Fibroblast of pulmonary artery (primary cell): ENCODE data around the gene TSC22D3.
"Not testable (repeated sequence)": the region's sequence is repeated elsewhere in the genome, so short reads cannot be mapped to it uniquely, and the experiment has no call there.

Source experiments
- DNase-seq: peaks from one replicate; pipeline ENCODE4 v3.0.0-alpha.2; 2010; ENCODE audit warnings: low read depth
- H3K4me3 ChIP-seq: replicated peaks from 2 replicates; pipeline ENCODE4 v1.5.1; 2011; ENCODE audit warnings: low read depth, mild to moderate bottlenecking, control low read depth, low read length, moderate library complexity
- CTCF ChIP-seq: IDR thresholded peaks from 2 replicates; pipeline ENCODE4 v1.5.1; 2011; ENCODE audit warnings: mild to moderate bottlenecking, control low read depth, low read length, inconsistent platforms; ENCODE audit errors: missing control alignments

TSC22D3 gene

GRCh38 chrX:107691024-107691448, 84.6 kb downstream of the TSC22D3 start:
- no peak overlapping the region for H3K4me3 ChIP-seq
- no peak for TF ChIP-seq CTCF
- DNase-seq = no peak

- no peak for TF ChIP-seq CTCF
- no peak for DNase-seq
- H3K4me3 ChIP-seq = no peak overlapping the region
Measured at GRCh38 chrX:107687445-107687844, 88.1 kb downstream of the TSC22D3 start.

GRCh38 chrX:107686792-107687191, 88.8 kb downstream of the TSC22D3 start:
- peak; percentile 16 for DNase-seq
- no peak for TF ChIP-seq CTCF
- no peak overlapping the region for H3K4me3 ChIP-seq

- no peak overlapping the region for H3K4me3 ChIP-seq
- TF ChIP-seq CTCF = no peak
- DNase-seq = no peak
Measured at GRCh38 chrX:107686026-107686425, 89.6 kb downstream of the TSC22D3 start.

- H3K4me3 ChIP-seq, DNase-seq: not testable (repeated sequence)
Measured at GRCh38 chrX:107685586-107685985, 90.0 kb downstream of the TSC22D3 start.

- H3K4me3 ChIP-seq = no peak overlapping the region
- DNase-seq = peak; percentile 90
- TF ChIP-seq CTCF = no peak
Measured at GRCh38 chrX:107684956-107685385, 90.6 kb downstream of the TSC22D3 start.

GRCh38 chrX:107683931-107684330, 91.7 kb downstream of the TSC22D3 start:
- no peak for TF ChIP-seq CTCF
- DNase-seq = no peak
- no peak overlapping the region for H3K4me3 ChIP-seq
